Calu3 (cell line): ENCODE data around the gene STIP1. TPM values are rescaled to one million over a fixed set of nuclear protein-coding genes. Genes with fewer than 3 reads are reported as not detected.
A peak's percentile ranks its signal among the peaks of the same experiment; 100 is the strongest.

Source experiments
- BruUV-seq: library from RNA; stranded (reverse); fragments of 400-500 nt; replicated peaks from 2 replicates; lab custom pipeline; 2021; lab: Mats Ljungman, UMichigan
- CTCF ChIA-PET: fragments of 300-600 bp; sonication (Branson Sonifier 250); formaldehyde crosslinking; loops from one replicate; lab custom pipeline; 2022; ENCODE audit warnings: antibody characterized with exemption; lab: Charles Lee
- DNase-seq: peaks from one replicate; pipeline ENCODE4 v3.0.0; 2022
- H3K27ac Mint-ChIP-seq: one replicate; pipeline ENCODE4 v1.8.0; 2022; ENCODE audit warnings: mixed read lengths; ENCODE audit not compliant: unreplicated experiment
- H3K27me3 Mint-ChIP-seq: one replicate; pipeline ENCODE4 v1.8.0; 2022; ENCODE audit warnings: mixed read lengths; ENCODE audit not compliant: unreplicated experiment
- H3K36me3 Mint-ChIP-seq: one replicate; pipeline ENCODE4 v1.8.0; 2022; ENCODE audit warnings: mild to moderate bottlenecking, moderate library complexity, mixed read lengths; ENCODE audit not compliant: insufficient read depth, unreplicated experiment
- H3K4me1 Mint-ChIP-seq: one replicate; pipeline ENCODE4 v1.8.0; 2022; ENCODE audit warnings: mild to moderate bottlenecking, low read depth, mixed read lengths; ENCODE audit not compliant: unreplicated experiment
- H3K4me3 Mint-ChIP-seq: one replicate; pipeline ENCODE4 v1.8.0; 2022; ENCODE audit warnings: mild to moderate bottlenecking, low read depth, moderate library complexity, mixed read lengths; ENCODE audit not compliant: unreplicated experiment
- H3K9me3 Mint-ChIP-seq: one replicate; pipeline ENCODE4 v1.8.0; 2022; ENCODE audit warnings: low read depth, mixed read lengths; ENCODE audit not compliant: unreplicated experiment
- CTCF ChIP-seq: fragments of 200-600 bp; IDR thresholded peaks from one replicate; pipeline ENCODE4 v1.8.0; 2022; ENCODE audit warnings: antibody characterized with exemption; ENCODE audit not compliant: unreplicated experiment
- intact Hi-C: fragments of 100-400 bp; cut with micrococcal nuclease; formaldehyde crosslinking; loops from one replicate; pipeline ENCODE4 v1.10.0; 2022; ENCODE audit not compliant: unreplicated experiment
- total RNA-seq: library from RNA; stranded (reverse); gene quantifications from 2 replicates; pipeline ENCODE4 v1.2.3, GENCODE V29; 2022

The STIP1 gene
- total RNA-seq, 1 experiment from 2014 or later: 391 TPM

- H3K27ac Mint-ChIP-seq: no peak overlapping the region
- DNase-seq: no peak
- intact Hi-C loops: no loop called here
- peaks cover 9% of the 10 kb centered on the region for H3K4me1 Mint-ChIP-seq
- H3K9me3 Mint-ChIP-seq: no peaks in the 10 kb centered on the region
- H3K27me3 Mint-ChIP-seq: no peaks in the 10 kb centered on the region
- no peak overlapping the region for H3K4me3 Mint-ChIP-seq
- BruUV-seq: no TSS peak
- no peak for TF ChIP-seq CTCF
- peaks cover 9% of the 10 kb centered on the region for H3K36me3 Mint-ChIP-seq
- CTCF ChIA-PET: interaction anchor here (1.0 kb wide), 1 partner anchor 66 kb away, joined by 3 read pairs; no protein-coding TSS in a partner anchor
Observed at GRCh38 chr11:64151337-64151736, 34.6 kb upstream of the STIP1 start.

- intact Hi-C loops: no loop called here
- H3K27me3 Mint-ChIP-seq: no peaks in the 10 kb centered on the region
- H3K4me3 Mint-ChIP-seq: no peak overlapping the region
- CTCF ChIA-PET: interaction anchor here (1.2 kb wide), 1 partner anchor 34 kb away, joined by 3 read pairs; no protein-coding TSS in a partner anchor
- BruUV-seq: no TSS peak
- no peak overlapping the region for H3K27ac Mint-ChIP-seq
- peaks cover 9% of the 10 kb centered on the region for H3K4me1 Mint-ChIP-seq
- peak; percentile 93 for TF ChIP-seq CTCF
- peaks cover 9% of the 10 kb centered on the region for H3K36me3 Mint-ChIP-seq
- peak; percentile 80 for DNase-seq
- H3K9me3 Mint-ChIP-seq: no peaks in the 10 kb centered on the region
Observed at GRCh38 chr11:64152841-64153691, 32.9 kb upstream of the STIP1 start.

- no peak for DNase-seq
- no peak overlapping the region for H3K4me3 Mint-ChIP-seq
- H3K36me3 Mint-ChIP-seq: peaks cover 5% of the 10 kb centered on the region
- no TSS peak for BruUV-seq
- CTCF ChIA-PET: interaction anchor here (1.2 kb wide), 1 partner anchor 33 kb away, joined by 3 read pairs; no protein-coding TSS in a partner anchor
- H3K27me3 Mint-ChIP-seq: no peaks in the 10 kb centered on the region
- H3K27ac Mint-ChIP-seq: no peak overlapping the region
- H3K4me1 Mint-ChIP-seq: peaks cover 9% of the 10 kb centered on the region
- intact Hi-C loops: no loop called here
- no peak for TF ChIP-seq CTCF
- no peaks in the 10 kb centered on the region for H3K9me3 Mint-ChIP-seq
Observed at GRCh38 chr11:64153812-64154211, 32.2 kb upstream of the STIP1 start.

- no peak overlapping the region for H3K4me3 Mint-ChIP-seq
- CTCF ChIA-PET: no interaction called here
- H3K4me1 Mint-ChIP-seq: peaks cover 9% of the 10 kb centered on the region
- no peak for DNase-seq
- H3K36me3 Mint-ChIP-seq: no peaks in the 10 kb centered on the region
- H3K27me3 Mint-ChIP-seq: no peaks in the 10 kb centered on the region
- no TSS peak for BruUV-seq
- no peaks in the 10 kb centered on the region for H3K9me3 Mint-ChIP-seq
- intact Hi-C loops: no loop called here
- TF ChIP-seq CTCF: no peak
- no peak overlapping the region for H3K27ac Mint-ChIP-seq
Observed at GRCh38 chr11:64156235-64157011, 29.5 kb upstream of the STIP1 start.
